Measurements from ENCODE around the gene PDE6H.

GRCh38 chr12:14993537-14994266 is 20.9 kb downstream of the PDE6H start:
- TF ChIP-seq POLR2AphosphoS5 (IDR thresholded peaks at IDR 0.05; ENCODE audit: insufficient read depth in 1 of 2, low read depth in 1 of 2) (no peak), CTCF (IDR thresholded peaks at IDR 0.05) (no peak), POLR2A (IDR thresholded peaks at IDR 0.05) (no peak)

Measured in vagina (tissue), 2 donors.